HCT116 (cell line): Measurements from ENCODE around the gene CLEC17A. TPM values are rescaled to one million over a fixed set of nuclear protein-coding genes. Genes with fewer than 3 reads are reported as not detected.
"Not testable (repeated sequence)": the region's sequence is repeated elsewhere in the genome, so short reads cannot be mapped to it uniquely, and the experiment has no call there.

Experiments used
- ATAC-seq: fragments of 200-7000 bp; cut with Tn5 transposase; 2 replicates; pipeline ENCODE4 v1.9.1; 2020; ENCODE audit warnings: mild to moderate bottlenecking, moderate library complexity
- BruUV-seq: library from RNA; stranded (reverse); fragments of 400-500 nt; replicated peaks from 2 replicates; lab custom pipeline; 2021; lab: Mats Ljungman, UMichigan
- CTCF ChIA-PET: fragments of 300-600 bp; sonication (Branson Sonifier 250); formaldehyde crosslinking; loops from one replicate; lab custom pipeline; 2021; ENCODE audit warnings: antibody characterized with exemption; lab: Charles Lee
- POLR2A ChIA-PET: fragments of 300-600, 350-600 bp; sonication (Branson Sonifier 250); formaldehyde crosslinking; loops from one replicate; lab custom pipeline; 2021; ENCODE audit warnings: antibody characterized with exemption; lab: Charles Lee
- RAD21 ChIA-PET, 2 experiments: fragments of 300-600 bp; sonication (Branson Sonifier 250); formaldehyde crosslinking; loops; one replicate each; lab custom pipeline; 2023; ENCODE audit warnings: low total read pairs in 2 of 2; ENCODE audit not compliant: uncharacterized antibody in 2 of 2, unreplicated experiment in 2 of 2, low non-redundant PET in 1 of 2; lab: Charles Lee
- DNase-seq: peaks from one replicate; pipeline ENCODE4 v3.0.0-alpha.2; 2010; ENCODE audit warnings: low read depth, low spot score
- H2AFZ ChIP-seq: fragments of 200-600 bp; shearing (Covaris generic), sonication (generic); 2 replicates; pipeline ENCODE4 v1.6.1; 2017; ENCODE audit warnings: low read depth, mixed run types, mixed read lengths, antibody characterized with exemption, low read length; ENCODE audit not compliant: poor library complexity, severe bottlenecking
- H3K27ac ChIP-seq: 2 replicates; pipeline ENCODE4 v1.5.1; 2012; ENCODE audit warnings: low read depth, low read length
- H3K27me3 ChIP-seq: fragments of 200-600 bp; sonication (generic); 2 replicates; pipeline ENCODE4 v1.6.1; 2016; ENCODE audit warnings: mixed run types, low read length, mixed read lengths; ENCODE audit not compliant: insufficient read depth
- H3K36me3 ChIP-seq, 2 experiments: fragments of 200-500 bp in 1 of 2; fragments of 200-600 bp in 1 of 2; sonication (Bioruptor generic) in 1 of 2; sonication (generic) in 1 of 2; 2 replicates each; pipeline versions ENCODE4 v1.5.1 to v1.6.1; 2014 to 2016; ENCODE audit warnings: low read length in 2 of 2, inconsistent platforms in 1 of 2, mixed read lengths in 1 of 2, mixed run types in 1 of 2; ENCODE audit not compliant: insufficient read depth in 2 of 2, control insufficient read depth in 1 of 2
- H3K4me1 ChIP-seq, 2 experiments: fragments of 200-600 bp in 1 of 2; sonication (generic) in 1 of 2; 2 replicates each; pipeline versions ENCODE4 v1.5.1 to v1.6.1; 2012 to 2017; ENCODE audit warnings: low read length in 2 of 2, inconsistent platforms in 1 of 2, mild to moderate bottlenecking in 1 of 2, mixed read lengths in 1 of 2, mixed run types in 1 of 2, moderate library complexity in 1 of 2; ENCODE audit not compliant: insufficient read depth in 2 of 2, control insufficient read depth in 1 of 2
- H3K4me2 ChIP-seq: fragments of 200-600 bp; sonication (generic); 2 replicates; pipeline ENCODE4 v1.6.1; 2017; ENCODE audit warnings: mixed run types, low read length, mixed read lengths
- H3K4me3 ChIP-seq, 2 experiments: fragments of 200-600 bp in 1 of 2; sonication (generic) in 1 of 2; replicated peaks in 1 of 2; 2 replicates each; pipeline ENCODE4 v1.5.1; 2011 to 2016; ENCODE audit warnings: low read length in 2 of 2, control low read depth in 1 of 2, low read depth in 1 of 2, mild to moderate bottlenecking in 1 of 2, mixed read lengths in 1 of 2, mixed run types in 1 of 2
- H3K79me2 ChIP-seq: fragments of 200-600 bp; sonication (generic); 2 replicates; pipeline ENCODE4 v1.6.1; 2017; ENCODE audit warnings: mild to moderate bottlenecking, mixed run types, low read length, moderate library complexity, mixed read lengths; ENCODE audit not compliant: insufficient read depth
- H3K9ac ChIP-seq: fragments of 200-600 bp; sonication (generic); 2 replicates; pipeline ENCODE4 v1.6.1; 2016; ENCODE audit warnings: low read length, mixed read lengths
- H3K9me2 ChIP-seq: fragments of 200-600 bp; sonication (generic), shearing (Covaris generic); 2 replicates; pipeline ENCODE4 v1.6.1; 2017; ENCODE audit warnings: mixed run types, mild to moderate bottlenecking, moderate library complexity; ENCODE audit not compliant: insufficient read depth
- H3K9me3 ChIP-seq, 2 experiments: fragments of 200-500 bp in 1 of 2; fragments of 200-600 bp in 1 of 2; sonication (Bioruptor generic) in 1 of 2; sonication (generic) in 1 of 2; 2 replicates each; pipeline ENCODE4 v1.6.1; 2014 to 2017; ENCODE audit warnings: low read length in 2 of 2, mixed read lengths in 2 of 2, inconsistent platforms in 1 of 2, low read depth in 1 of 2, mild to moderate bottlenecking in 1 of 2, mixed run types in 1 of 2, moderate library complexity in 1 of 2; ENCODE audit not compliant: control insufficient read depth in 1 of 2, insufficient read depth in 1 of 2
- H4K20me1 ChIP-seq: fragments of 200-600 bp; sonication (generic), shearing (Covaris generic); 2 replicates; pipeline ENCODE4 v1.6.1; 2017; ENCODE audit warnings: mixed run types, mild to moderate bottlenecking, moderate library complexity; ENCODE audit not compliant: insufficient read depth
- POLR2AphosphoS5 ChIP-seq: IDR thresholded peaks from 2 replicates; pipeline ENCODE4 v1.6.1; 2011; ENCODE audit warnings: mild to moderate bottlenecking, low read depth, low read length, moderate library complexity
- intact Hi-C: fragments of 100-400 bp; cut with micrococcal nuclease; formaldehyde crosslinking; loops from 2 replicates; pipeline ENCODE4 v1.10.0; 2022
- total RNA-seq: library from RNA; stranded (reverse); gene quantifications from one replicate; pipeline ENCODE4 v1.2.1, GENCODE V29; 2021; ENCODE audit not compliant: unreplicated experiment
- TF ChIP-seq, protein P1 (sequence below): IDR thresholded peaks from 2 replicates; pipeline ENCODE4 v1.6.1; 2012
- TF ChIP-seq, protein P2 (sequence below), 3 experiments: fragments of 200-600 bp in 1 of 3; sonication (generic) in 1 of 3; IDR thresholded peaks in 2 of 3; conservative IDR thresholded peaks in 1 of 3; 2 replicates each; pipeline ENCODE4 v1.5.1; 2012 to 2017; ENCODE audit warnings: low read depth in 2 of 3, low read length in 2 of 3, antibody characterized with exemption in 1 of 3, borderline replicate concordance in 1 of 3, control low read depth in 1 of 3, mild to moderate bottlenecking in 1 of 3, mixed read lengths in 1 of 3, mixed run types in 1 of 3, moderate library complexity in 1 of 3; ENCODE audit not compliant: insufficient read depth in 1 of 3

The CLEC17A gene
- total RNA-seq, 1 experiment from 2014 or later, result not detected

- CTCF ChIA-PET, result no interaction called here
- H3K36me3 ChIP-seq, result peaks cover 0 to 6% of the 10 kb centered on the region in 2 experiments; a peak in 1 of 4 replicates
Observed at GRCh38 chr19:14540741-14541525, 42.0 kb upstream of the CLEC17A start.

GRCh38 chr19:14541979-14542378 is 40.9 kb upstream of the CLEC17A start:
- ATAC-seq, H3K4me2 ChIP-seq, BruUV-seq, H3K9me2 ChIP-seq, RAD21 ChIA-PET, H3K4me3 ChIP-seq, H4K20me1 ChIP-seq, H2AFZ ChIP-seq, H3K36me3 ChIP-seq, H3K27me3 ChIP-seq, POLR2A ChIA-PET, DNase-seq, CTCF ChIA-PET, H3K9ac ChIP-seq, H3K27ac ChIP-seq, H3K9me3 ChIP-seq, intact Hi-C loops: not testable (repeated sequence)
- Histone ChIP-seq H3K79me2 (peaks cover 90% of the 10 kb centered on the region), H3K4me1 (peaks cover 4 to 22% of the 10 kb centered on the region in 2 experiments; a peak in 3 of 4 replicates)

More at GRCh38 chr19:14540741-14541525, 42.0 kb upstream of the CLEC17A start:
- ATAC-seq (no peak), DNase-seq (no peak)
- Histone ChIP-seq H3K9me3 (no peaks in the 10 kb centered on the region), H3K9ac (no peak overlapping the region), H2AFZ (no peak overlapping the region), H3K4me2 (no peak overlapping the region), H3K9me2 (no peaks in the 10 kb centered on the region), H3K4me3 (no peak overlapping the region), H3K27me3 (no peaks in the 10 kb centered on the region), H3K79me2 (peaks cover 88% of the 10 kb centered on the region), H3K4me1 (peaks cover 9 to 33% of the 10 kb centered on the region in 2 experiments), H3K27ac (no peak overlapping the region), H4K20me1 (no peaks in the 10 kb centered on the region)
- RAD21 ChIA-PET, result no interaction called here
- intact Hi-C loops, result no loop called here
- POLR2A ChIA-PET, result no interaction called here
- no TSS peak for BruUV-seq
- no peak for TF ChIP-seq POLR2AphosphoS5
- TF ChIP-seq, protein P1, sequence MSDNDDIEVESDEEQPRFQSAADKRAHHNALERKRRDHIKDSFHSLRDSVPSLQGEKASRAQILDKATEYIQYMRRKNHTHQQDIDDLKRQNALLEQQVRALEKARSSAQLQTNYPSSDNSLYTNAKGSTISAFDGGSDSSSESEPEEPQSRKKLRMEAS, result no peak
- TF ChIP-seq, protein P2, sequence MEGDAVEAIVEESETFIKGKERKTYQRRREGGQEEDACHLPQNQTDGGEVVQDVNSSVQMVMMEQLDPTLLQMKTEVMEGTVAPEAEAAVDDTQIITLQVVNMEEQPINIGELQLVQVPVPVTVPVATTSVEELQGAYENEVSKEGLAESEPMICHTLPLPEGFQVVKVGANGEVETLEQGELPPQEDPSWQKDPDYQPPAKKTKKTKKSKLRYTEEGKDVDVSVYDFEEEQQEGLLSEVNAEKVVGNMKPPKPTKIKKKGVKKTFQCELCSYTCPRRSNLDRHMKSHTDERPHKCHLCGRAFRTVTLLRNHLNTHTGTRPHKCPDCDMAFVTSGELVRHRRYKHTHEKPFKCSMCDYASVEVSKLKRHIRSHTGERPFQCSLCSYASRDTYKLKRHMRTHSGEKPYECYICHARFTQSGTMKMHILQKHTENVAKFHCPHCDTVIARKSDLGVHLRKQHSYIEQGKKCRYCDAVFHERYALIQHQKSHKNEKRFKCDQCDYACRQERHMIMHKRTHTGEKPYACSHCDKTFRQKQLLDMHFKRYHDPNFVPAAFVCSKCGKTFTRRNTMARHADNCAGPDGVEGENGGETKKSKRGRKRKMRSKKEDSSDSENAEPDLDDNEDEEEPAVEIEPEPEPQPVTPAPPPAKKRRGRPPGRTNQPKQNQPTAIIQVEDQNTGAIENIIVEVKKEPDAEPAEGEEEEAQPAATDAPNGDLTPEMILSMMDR (IDR thresholded peaks at IDR 0.05 in 2 of 3, conservative IDR thresholded peaks at IDR 0.05 in 1 of 3; ENCODE audit: borderline replicate concordance in 1 of 3, insufficient read depth in 1 of 3, low read depth in 2 of 3, low read length in 2 of 3), result no peak
